GM21717 (cell line): ENCODE measurements around the gene OSBPL2.

ENCODE experiments used
- ATAC-seq: cut with Tn5 transposase; IDR thresholded peaks from one replicate; pipeline ENCODE4 v1.9.1; 2021; ENCODE audit warnings: mild to moderate bottlenecking, moderate library complexity; ENCODE audit not compliant: unreplicated experiment

The OSBPL2 gene

GRCh38 chr20:62308102-62308822, 69.9 kb downstream of the OSBPL2 start:
- no peak for ATAC-seq

- no peak for ATAC-seq
Measured at GRCh38 chr20:62309198-62309944, 71.0 kb downstream of the OSBPL2 start.

- no peak for ATAC-seq
Measured at GRCh38 chr20:62309947-62310756, 71.8 kb downstream of the OSBPL2 start.

GRCh38 chr20:62310757-62311121, 72.4 kb downstream of the OSBPL2 start:
- ATAC-seq = no peak

GRCh38 chr20:62311150-62311549, 72.8 kb downstream of the OSBPL2 start:
- ATAC-seq = no peak

GRCh38 chr20:62311832-62312661, 73.7 kb downstream of the OSBPL2 start:
- ATAC-seq = no peak

- no peak for ATAC-seq
Measured at GRCh38 chr20:62312662-62312977, 74.3 kb downstream of the OSBPL2 start.

- no peak for ATAC-seq
Measured at GRCh38 chr20:62313021-62313420, 74.7 kb downstream of the OSBPL2 start.

GRCh38 chr20:62313460-62314338, 75.4 kb downstream of the OSBPL2 start:
- ATAC-seq = no peak

GRCh38 chr20:62314339-62314638, 76.0 kb downstream of the OSBPL2 start:
- ATAC-seq = no peak

GRCh38 chr20:62314711-62315302, 76.5 kb downstream of the OSBPL2 start:
- no peak for ATAC-seq

GRCh38 chr20:62315773-62316172, 77.5 kb downstream of the OSBPL2 start:
- no peak for ATAC-seq

- no peak for ATAC-seq
Measured at GRCh38 chr20:62316331-62317166, 78.2 kb downstream of the OSBPL2 start.

GRCh38 chr20:62317167-62317655, 78.9 kb downstream of the OSBPL2 start:
- ATAC-seq = no peak

- no peak for ATAC-seq
Measured at GRCh38 chr20:62318400-62319345, 80.4 kb downstream of the OSBPL2 start.

- ATAC-seq = no peak
Measured at GRCh38 chr20:62319346-62319909, 81.1 kb downstream of the OSBPL2 start.
